GM19043 (cell line): ENCODE results near the gene BEST1.
"Not testable (repeated sequence)": the region's sequence is repeated elsewhere in the genome, so short reads cannot be mapped to it uniquely, and the experiment has no call there.

ENCODE experiments used
- ATAC-seq: cut with Tn5 transposase; IDR thresholded peaks from one replicate; pipeline ENCODE4 v1.9.1; 2021; ENCODE audit warnings: low read depth; ENCODE audit not compliant: unreplicated experiment

The BEST1 gene

DNA sequence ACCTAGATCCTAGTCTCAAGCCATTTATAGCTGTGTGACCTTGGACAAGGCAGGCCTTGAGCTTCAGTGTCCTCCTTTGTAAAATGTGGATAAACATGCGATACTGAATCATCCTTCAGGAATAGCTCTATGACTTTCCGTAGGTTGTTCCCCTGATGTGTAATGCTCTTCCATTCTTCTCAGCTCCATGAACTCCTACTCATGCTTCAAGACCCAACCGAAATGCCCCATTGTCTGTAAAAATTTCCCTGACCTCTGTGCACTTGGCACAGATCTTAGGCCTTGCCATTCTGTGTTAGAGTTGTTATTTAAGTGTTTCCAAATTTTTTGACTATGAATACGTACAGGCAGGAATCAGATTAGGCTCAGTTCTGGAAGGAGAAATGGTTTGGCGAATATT, 3.3 kb upstream of the BEST1 start:
- no peak for ATAC-seq

DNA sequence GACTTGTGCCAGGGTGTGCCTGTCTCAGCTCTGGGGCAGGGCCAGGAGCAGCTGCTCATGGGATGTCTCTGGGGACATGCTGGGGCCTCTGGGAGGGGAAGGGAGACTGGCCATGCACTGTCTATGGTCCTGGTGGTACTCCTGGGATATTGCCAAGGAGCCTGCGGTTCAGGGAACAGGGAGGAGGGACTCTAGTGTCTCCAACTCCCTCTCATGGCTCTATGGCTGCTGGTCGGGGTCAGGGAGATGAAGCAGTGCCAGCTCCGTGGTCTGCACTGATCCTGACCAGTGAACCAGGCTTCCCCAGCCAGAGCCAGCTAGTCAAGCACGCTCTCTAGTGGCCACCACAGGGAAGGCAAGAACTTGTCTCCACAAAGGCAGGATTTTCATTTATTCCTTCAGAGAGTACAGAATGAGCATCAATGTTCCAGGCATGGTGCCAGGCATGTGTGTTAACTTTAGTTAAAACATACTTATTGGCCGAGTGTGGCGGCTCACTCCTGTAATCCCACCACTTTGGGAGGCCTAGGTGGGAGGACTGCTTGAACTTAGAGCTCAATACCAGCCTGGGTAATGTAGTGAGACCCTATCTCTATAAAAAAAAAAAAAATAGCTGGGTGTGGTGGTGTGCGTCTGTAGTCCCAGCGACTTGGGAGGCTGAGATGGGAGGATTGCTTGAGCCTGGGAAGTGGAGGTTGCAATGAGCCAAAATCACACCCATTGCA, 2.5 kb upstream of the BEST1 start:
- no peak for ATAC-seq

DNA sequence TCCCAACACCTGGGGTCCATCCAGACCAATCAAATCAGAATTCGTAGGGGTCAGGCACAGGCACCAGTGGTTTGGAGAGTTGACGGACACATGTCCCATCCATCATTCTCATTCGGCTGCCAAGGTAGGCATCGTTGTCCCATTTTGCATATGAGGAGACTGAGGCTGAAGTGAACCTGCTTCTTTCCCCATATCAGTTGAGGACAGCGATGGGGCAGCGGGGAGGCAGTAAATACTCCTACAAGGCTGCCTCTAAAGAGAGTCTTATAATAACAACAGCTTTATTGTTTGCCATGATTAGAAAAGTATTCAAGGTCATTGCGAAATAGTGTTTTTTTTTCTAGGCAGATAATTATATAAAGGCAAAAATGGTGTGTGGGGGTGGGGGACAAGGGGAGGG, 1.6 kb upstream of the BEST1 start:
- ATAC-seq: no peak

DNA sequence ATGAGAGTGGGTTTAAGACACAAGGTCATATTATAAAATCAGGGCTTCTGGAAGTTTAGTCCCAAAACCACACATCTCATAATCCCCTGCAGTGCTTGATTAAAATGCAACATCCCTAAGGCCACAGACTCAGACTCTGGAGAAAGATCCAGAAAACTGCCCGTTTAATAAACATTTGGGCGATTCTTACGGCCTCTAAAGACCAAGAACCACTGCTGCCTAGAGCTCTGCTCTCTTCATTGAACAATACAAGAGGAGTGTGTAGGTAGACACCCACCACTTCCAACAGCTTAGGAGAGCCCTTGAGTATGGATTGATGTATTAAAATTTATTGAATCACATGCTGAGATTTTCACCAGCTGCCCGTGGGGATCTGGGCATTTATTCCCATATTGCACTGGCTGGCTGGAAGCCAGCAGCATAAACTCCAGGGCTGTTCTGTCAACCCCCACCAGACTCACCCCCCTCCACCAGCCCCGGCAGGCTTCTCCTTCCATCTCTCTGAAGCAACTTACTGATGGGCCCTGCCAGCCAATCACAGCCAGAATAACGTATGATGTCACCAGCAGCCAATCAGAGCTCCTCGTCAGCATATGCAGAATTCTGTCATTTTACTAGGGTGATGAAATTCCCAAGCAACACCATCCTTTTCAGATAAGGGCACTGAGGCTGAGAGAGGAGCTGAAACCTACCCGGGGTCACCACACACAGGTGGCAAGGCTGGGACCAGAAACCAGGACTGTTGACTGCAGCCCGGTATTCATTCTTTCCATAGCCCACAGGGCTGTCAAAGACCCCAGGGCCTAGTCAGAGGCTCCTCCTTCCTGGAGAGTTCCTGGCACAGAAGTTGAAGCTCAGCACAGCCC, 749 bp upstream of the BEST1 start:
- ATAC-seq: no peak

DNA sequence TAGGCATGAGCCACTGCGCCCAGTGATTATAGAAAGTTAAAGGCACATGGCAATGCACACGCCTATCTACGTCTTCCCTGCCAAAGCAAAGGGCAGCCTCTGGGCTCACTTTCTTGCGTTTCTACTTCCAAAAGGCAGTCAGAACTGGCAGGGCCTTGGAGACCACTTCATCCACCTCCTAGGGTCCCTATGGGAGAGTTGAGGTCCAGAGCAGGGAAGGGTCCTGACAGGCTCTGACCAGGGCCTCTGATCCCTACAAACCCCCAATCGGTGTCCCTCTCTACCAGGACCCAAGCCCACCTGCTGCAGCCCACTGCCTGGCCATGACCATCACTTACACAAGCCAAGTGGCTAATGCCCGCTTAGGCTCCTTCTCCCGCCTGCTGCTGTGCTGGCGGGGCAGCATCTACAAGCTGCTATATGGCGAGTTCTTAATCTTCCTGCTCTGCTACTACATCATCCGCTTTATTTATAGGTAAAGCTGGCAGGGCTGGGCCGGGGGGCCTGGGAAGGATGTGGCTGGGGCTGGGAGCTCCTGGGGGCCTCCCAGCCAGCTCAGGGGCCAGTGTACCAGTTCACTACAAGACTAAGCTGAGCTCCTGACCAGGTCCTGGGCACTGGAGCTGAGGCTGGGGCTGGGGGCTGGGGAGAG, 1.5 kb downstream of the BEST1 start:
- ATAC-seq: no peak

DNA sequence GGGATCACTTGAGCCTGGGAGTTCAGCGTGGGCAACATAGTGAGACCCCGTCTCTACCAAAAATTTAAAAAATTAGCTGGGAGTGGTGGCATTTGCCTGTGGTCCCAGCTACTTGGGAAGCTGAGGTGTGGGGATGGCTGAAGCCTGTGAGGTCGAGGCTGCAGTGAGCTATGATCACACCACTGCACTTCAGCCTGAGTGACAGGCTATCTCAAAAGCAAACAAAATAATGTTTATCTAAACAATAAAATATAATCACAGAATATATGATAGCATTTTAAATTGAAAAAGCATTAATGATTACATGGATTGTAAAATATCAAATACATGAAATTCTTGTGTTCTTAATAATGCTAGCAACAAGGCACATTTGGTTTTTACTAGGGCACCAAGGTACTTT, 2.7 kb downstream of the BEST1 start:
- no peak for ATAC-seq

DNA sequence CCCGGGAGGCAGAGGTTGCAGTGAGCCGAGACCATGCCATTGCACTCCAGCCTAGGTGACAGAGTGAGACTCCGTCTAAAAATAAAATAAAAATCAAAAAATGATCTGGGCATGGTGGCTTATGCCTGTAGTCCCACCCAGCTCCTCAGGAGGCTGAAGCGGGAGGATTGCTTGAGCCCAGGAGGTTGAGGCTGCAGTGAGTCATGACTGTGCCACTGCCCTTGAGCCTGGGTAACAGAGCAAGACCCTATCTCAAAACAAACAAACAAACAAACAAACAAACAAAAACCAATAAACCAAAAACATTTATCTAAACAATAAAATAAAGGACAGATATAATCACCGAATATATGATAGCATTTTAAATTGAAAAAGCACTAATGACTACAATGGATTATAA, 3.5 kb downstream of the BEST1 start:
- ATAC-seq: not testable (repeated sequence)

DNA sequence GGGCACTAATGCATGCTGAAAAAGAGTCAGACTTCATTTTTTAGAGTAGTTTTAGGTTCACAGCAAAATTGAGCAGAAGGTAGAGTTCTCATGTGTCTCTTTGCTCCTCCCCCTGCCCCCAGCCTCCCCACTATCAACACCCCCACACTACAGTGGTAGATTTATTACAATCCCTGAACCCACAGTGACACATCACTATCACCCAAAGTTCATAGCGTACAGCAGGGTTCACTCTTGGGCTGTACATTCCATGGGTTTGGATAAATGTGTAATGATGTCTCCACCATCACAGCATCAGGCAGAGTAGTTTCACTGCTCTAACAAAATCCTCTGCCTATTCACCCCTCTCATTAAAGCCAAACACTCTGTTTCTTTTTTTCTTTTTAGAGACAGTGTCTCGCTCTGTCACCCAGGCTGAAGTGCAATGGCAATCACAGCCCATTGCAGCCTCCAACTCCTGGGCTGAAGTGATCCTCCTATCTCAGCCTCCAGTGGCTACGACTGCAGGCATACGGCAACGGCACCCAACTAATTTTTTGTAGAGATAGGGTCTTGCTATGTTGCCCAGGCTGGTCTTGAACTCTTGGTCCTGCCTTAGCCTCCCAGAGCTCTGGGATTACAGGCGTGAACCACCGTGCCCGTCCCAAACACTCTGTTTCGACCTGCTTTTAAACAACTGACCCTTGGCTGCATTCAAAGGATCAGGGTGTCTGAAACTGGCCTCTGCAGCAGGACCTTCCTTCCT, 4.1 kb downstream of the BEST1 start:
- ATAC-seq: no peak

DNA sequence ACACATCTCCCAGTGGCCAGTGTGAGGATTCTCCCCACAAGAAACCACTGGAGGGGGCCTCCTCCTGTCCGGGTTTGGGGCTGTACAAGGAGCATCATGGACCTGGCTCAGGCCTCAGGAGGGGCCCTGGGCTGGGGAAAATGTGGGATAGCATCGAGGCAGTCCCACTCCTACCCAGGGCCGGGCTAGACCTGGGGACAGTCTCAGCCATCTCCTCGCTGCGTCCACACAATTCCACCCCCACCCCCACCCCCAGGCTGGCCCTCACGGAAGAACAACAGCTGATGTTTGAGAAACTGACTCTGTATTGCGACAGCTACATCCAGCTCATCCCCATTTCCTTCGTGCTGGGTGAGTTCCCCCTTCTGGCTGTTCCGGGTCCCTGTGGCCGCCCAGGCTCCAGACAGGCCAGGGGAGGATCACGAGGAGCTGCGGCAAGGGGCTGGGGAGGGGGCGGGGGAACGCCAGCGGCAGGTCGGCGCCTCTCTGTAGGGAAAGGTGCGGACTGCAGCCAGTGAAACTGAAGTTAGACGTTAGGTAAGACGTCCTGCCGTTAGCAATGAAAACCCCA, 4.8 kb downstream of the BEST1 start:
- no peak for ATAC-seq

DNA sequence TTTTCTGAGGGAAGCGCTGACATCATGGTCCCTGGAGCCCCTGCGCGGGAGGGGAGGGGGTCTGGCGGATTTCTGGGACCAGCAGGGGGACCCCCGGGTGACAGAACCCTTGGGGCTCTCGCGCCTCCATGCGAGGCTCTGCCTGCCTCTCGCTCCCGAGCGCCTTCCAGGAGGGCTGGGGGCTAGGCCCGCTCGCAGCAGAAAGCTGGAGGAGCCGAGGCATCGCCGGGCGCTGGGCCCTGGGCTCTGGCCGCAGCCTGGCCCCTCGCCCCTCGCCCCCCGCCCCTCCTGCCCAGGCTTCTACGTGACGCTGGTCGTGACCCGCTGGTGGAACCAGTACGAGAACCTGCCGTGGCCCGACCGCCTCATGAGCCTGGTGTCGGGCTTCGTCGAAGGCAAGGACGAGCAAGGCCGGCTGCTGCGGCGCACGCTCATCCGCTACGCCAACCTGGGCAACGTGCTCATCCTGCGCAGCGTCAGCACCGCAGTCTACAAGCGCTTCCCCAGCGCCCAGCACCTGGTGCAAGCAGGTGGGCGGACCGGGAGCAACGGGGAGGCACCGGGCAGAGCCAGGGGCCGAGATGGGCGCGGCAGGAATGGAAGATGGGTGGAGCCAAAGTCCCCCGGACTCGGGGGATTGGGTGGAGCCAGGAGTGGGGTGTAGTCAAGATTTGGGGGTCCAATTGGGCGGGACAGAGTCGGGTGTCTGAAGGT, 5.4 kb downstream of the BEST1 start:
- no peak for ATAC-seq

DNA sequence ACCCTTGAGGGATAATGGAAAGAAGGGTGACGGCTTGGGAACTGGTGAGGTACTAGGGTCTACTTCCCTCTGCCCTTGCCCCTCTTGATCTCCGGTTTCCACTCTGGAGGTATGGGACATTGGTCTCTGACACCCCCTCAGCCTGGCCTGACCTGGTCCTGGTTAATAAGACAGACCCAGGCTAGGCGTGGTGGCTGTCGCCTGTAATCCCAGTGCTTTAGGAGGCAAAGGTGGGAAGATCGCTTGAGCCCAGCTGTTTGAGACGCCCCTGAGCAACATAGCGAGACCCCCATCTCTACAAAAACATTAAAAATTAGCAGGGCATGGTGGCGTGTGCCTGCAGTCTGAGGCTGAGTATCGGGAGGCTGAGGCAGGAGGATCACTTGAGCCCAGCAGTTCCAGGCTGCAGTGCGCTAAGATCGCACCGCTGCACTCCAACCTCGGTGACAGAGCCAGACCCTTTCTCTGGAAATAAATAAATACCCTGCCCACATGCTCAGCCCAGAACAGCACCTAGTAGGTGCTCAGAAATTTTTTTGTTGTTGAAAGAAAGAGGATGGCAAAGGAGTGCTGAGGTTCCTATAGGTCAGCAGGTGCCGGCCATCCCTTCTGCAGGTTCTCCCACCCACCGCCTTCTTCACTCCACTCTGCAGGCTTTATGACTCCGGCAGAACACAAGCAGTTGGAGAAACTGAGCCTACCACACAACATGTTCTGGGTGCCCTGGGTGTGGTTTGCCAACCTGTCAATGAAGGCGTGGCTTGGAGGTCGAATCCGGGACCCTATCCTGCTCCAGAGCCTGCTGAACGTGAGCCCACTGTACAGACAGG, 6.3 kb downstream of the BEST1 start:
- no peak for ATAC-seq

DNA sequence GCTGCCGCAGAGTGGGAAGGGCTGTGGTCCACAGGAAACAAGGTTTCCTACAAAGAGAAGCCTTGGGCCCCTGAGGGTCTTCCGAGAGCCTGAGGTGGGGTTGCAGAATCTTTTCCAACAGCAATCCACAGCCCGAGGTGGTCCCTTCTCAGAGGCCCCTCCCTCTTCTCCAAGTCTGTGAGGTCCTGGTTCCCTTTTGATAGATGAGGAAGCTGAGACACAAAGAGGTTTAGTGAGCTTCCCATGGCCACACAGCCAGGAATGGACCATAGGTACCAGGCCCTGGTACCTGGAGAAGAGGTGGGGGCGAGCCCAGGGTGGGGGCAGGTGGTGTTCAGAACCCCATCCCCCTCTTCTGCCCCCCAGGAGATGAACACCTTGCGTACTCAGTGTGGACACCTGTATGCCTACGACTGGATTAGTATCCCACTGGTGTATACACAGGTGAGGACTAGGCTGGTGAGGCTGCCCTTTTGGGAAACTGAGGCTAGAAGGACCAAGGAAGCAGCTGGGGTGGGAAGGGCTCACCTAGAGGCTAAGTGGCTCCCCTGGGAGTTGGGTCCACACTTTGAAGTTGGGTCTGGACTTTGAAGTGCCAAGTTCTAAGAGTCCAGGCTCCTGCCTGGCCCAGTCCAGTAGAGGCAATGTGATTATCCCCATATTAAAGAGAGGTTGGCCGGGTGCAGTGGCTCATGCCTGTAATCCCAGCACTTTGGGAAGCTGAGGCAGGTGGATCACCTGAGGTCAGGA, 7.0 kb downstream of the BEST1 start:
- ATAC-seq: no peak

DNA sequence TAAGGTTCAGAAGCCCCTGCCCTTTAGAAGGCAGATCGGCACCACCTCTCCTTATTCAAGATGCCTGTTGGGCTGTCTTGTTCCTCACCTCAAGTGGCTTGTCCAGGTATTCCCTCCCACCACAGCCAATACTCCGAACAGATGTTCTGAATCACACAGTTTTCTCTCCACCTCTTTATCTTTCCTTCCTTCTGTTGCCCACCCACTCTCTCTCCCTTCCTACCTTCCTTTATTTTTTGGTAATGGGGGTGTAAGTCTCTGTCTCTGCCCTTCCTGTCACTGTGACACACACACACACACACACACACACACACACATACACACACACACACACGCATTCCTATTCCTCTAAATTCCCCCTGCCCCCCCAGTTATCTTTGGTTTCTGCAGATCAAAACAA, 8.4 kb downstream of the BEST1 start:
- ATAC-seq: no peak

DNA sequence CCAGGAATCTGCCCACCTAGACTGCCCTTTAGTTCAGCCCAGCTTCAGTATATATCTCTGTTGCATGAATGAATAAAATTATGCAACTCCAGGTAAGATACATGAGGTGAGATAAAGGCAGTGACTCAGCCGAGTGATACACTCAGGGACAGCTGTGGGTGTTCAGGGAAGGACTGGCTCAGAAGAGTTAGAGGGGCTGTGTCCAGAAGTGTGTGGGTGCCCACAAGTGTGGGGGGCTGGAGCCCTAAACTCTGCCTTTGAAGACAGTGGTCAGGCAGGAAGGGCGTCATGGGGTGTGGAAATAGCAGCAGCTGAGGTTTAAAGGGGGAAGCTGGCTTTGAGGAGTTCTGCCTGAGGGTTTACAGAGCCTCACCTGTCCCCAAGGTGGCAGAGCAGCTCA, 9.0 kb downstream of the BEST1 start:
- no peak for ATAC-seq

DNA sequence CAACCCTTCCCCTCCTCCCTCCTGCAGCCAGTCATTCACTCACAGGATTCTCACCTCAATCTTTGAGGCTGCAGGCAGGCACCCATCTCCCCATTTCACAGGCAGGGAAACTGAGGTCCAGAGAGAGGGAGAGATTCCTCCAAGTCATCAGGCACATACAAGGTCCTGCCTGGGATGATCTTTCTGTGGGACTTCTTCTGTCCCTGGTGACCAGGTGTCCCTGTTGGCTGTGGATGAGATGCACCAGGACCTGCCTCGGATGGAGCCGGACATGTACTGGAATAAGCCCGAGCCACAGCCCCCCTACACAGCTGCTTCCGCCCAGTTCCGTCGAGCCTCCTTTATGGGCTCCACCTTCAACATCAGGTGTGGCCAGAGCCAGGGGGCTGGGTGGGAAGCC, 9.5 kb downstream of the BEST1 start:
- ATAC-seq: no peak

DNA sequence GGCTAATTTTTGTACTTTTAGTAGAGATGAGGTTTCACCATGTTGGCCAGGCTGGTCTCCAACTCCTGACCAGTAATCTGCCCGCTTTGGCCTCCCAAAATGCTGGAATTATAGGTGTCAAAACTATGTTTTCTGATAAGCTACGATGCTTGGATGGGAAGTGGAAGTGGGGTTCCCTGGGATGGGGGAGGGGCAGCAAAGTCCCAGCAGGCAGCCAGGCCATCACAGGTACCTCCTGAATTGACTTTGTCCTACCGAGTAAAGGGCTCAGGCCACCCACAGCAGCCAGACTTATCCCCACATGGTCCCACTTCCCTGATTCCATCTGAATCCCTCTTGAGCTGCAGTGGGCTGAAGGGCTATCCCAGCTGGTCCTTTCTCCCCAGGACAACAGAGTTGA, 10.4 kb downstream of the BEST1 start:
- ATAC-seq: no peak

DNA sequence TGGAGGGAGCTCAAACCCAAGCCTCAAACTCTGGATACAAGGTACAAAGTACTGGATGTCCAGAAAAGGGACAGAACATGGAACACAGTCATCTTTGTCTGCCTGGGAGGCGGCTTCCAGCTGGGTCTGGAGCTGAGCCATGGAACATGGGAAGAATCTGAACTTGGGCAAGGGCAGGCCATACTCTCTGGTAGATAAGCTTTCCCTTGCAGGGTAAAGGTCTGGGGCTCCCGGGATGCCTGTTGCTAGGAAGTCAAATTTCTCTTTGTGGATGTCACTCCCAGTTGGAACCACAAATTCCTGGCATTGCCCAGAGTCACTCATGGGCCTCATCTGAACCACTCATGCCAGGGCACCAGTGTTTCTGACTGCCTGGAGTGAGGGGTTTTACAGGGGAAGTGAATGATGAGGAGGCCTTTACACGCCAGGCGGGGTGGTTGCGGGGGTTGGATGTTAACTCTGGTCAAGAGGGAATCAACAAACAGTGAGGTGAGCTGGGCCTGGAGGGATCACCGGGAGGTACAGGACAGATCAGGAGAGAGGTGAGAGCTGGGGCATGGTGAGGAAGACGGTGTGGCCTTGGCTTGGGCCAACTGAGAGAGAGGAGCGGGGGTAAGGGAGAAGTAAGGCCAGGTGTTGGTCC, 11.5 kb downstream of the BEST1 start:
- ATAC-seq: no peak
